HCT116 (cell line): ENCODE results near the gene APOL4. TPM values are rescaled to one million over a fixed set of nuclear protein-coding genes. Genes with fewer than 3 reads are reported as not detected.

ENCODE experiments used
- ATAC-seq: fragments of 200-7000 bp; cut with Tn5 transposase; 2 replicates; pipeline ENCODE4 v1.9.1; 2020; ENCODE audit warnings: mild to moderate bottlenecking, moderate library complexity
- BruUV-seq: library from RNA; stranded (reverse); fragments of 400-500 nt; replicated peaks from 2 replicates; lab custom pipeline; 2021; lab: Mats Ljungman, UMichigan
- CTCF ChIA-PET: fragments of 300-600 bp; sonication (Branson Sonifier 250); formaldehyde crosslinking; loops from one replicate; lab custom pipeline; 2021; ENCODE audit warnings: antibody characterized with exemption; lab: Charles Lee
- POLR2A ChIA-PET: fragments of 300-600, 350-600 bp; sonication (Branson Sonifier 250); formaldehyde crosslinking; loops from one replicate; lab custom pipeline; 2021; ENCODE audit warnings: antibody characterized with exemption; lab: Charles Lee
- RAD21 ChIA-PET, 2 experiments: fragments of 300-600 bp; sonication (Branson Sonifier 250); formaldehyde crosslinking; loops; one replicate each; lab custom pipeline; 2023; ENCODE audit warnings: low total read pairs in 2 of 2; ENCODE audit not compliant: uncharacterized antibody in 2 of 2, unreplicated experiment in 2 of 2, low non-redundant PET in 1 of 2; lab: Charles Lee
- DNase-seq: peaks from one replicate; pipeline ENCODE4 v3.0.0-alpha.2; 2010; ENCODE audit warnings: low read depth, low spot score
- H2AFZ ChIP-seq: fragments of 200-600 bp; shearing (Covaris generic), sonication (generic); 2 replicates; pipeline ENCODE4 v1.6.1; 2017; ENCODE audit warnings: low read depth, mixed run types, mixed read lengths, antibody characterized with exemption, low read length; ENCODE audit not compliant: poor library complexity, severe bottlenecking
- H3K27ac ChIP-seq: 2 replicates; pipeline ENCODE4 v1.5.1; 2012; ENCODE audit warnings: low read depth, low read length
- H3K27me3 ChIP-seq: fragments of 200-600 bp; sonication (generic); 2 replicates; pipeline ENCODE4 v1.6.1; 2016; ENCODE audit warnings: mixed run types, low read length, mixed read lengths; ENCODE audit not compliant: insufficient read depth
- H3K36me3 ChIP-seq, 2 experiments: fragments of 200-500 bp in 1 of 2; fragments of 200-600 bp in 1 of 2; sonication (Bioruptor generic) in 1 of 2; sonication (generic) in 1 of 2; 2 replicates each; pipeline versions ENCODE4 v1.5.1 to v1.6.1; 2014 to 2016; ENCODE audit warnings: low read length in 2 of 2, inconsistent platforms in 1 of 2, mixed read lengths in 1 of 2, mixed run types in 1 of 2; ENCODE audit not compliant: insufficient read depth in 2 of 2, control insufficient read depth in 1 of 2
- H3K4me1 ChIP-seq, 2 experiments: fragments of 200-600 bp in 1 of 2; sonication (generic) in 1 of 2; 2 replicates each; pipeline versions ENCODE4 v1.5.1 to v1.6.1; 2012 to 2017; ENCODE audit warnings: low read length in 2 of 2, inconsistent platforms in 1 of 2, mild to moderate bottlenecking in 1 of 2, mixed read lengths in 1 of 2, mixed run types in 1 of 2, moderate library complexity in 1 of 2; ENCODE audit not compliant: insufficient read depth in 2 of 2, control insufficient read depth in 1 of 2
- H3K4me2 ChIP-seq: fragments of 200-600 bp; sonication (generic); 2 replicates; pipeline ENCODE4 v1.6.1; 2017; ENCODE audit warnings: mixed run types, low read length, mixed read lengths
- H3K4me3 ChIP-seq, 2 experiments: fragments of 200-600 bp in 1 of 2; sonication (generic) in 1 of 2; replicated peaks in 1 of 2; 2 replicates each; pipeline ENCODE4 v1.5.1; 2011 to 2016; ENCODE audit warnings: low read length in 2 of 2, control low read depth in 1 of 2, low read depth in 1 of 2, mild to moderate bottlenecking in 1 of 2, mixed read lengths in 1 of 2, mixed run types in 1 of 2
- H3K79me2 ChIP-seq: fragments of 200-600 bp; sonication (generic); 2 replicates; pipeline ENCODE4 v1.6.1; 2017; ENCODE audit warnings: mild to moderate bottlenecking, mixed run types, low read length, moderate library complexity, mixed read lengths; ENCODE audit not compliant: insufficient read depth
- H3K9ac ChIP-seq: fragments of 200-600 bp; sonication (generic); 2 replicates; pipeline ENCODE4 v1.6.1; 2016; ENCODE audit warnings: low read length, mixed read lengths
- H3K9me2 ChIP-seq: fragments of 200-600 bp; sonication (generic), shearing (Covaris generic); 2 replicates; pipeline ENCODE4 v1.6.1; 2017; ENCODE audit warnings: mixed run types, mild to moderate bottlenecking, moderate library complexity; ENCODE audit not compliant: insufficient read depth
- H3K9me3 ChIP-seq, 2 experiments: fragments of 200-500 bp in 1 of 2; fragments of 200-600 bp in 1 of 2; sonication (Bioruptor generic) in 1 of 2; sonication (generic) in 1 of 2; 2 replicates each; pipeline ENCODE4 v1.6.1; 2014 to 2017; ENCODE audit warnings: low read length in 2 of 2, mixed read lengths in 2 of 2, inconsistent platforms in 1 of 2, low read depth in 1 of 2, mild to moderate bottlenecking in 1 of 2, mixed run types in 1 of 2, moderate library complexity in 1 of 2; ENCODE audit not compliant: control insufficient read depth in 1 of 2, insufficient read depth in 1 of 2
- H4K20me1 ChIP-seq: fragments of 200-600 bp; sonication (generic), shearing (Covaris generic); 2 replicates; pipeline ENCODE4 v1.6.1; 2017; ENCODE audit warnings: mixed run types, mild to moderate bottlenecking, moderate library complexity; ENCODE audit not compliant: insufficient read depth
- ATF3 ChIP-seq: IDR thresholded peaks from 2 replicates; pipeline ENCODE4 v1.6.1; 2012
- CBX3 ChIP-seq: IDR thresholded peaks from 2 replicates; pipeline ENCODE4 v1.6.1; 2012; ENCODE audit warnings: low read depth
- CEBPB ChIP-seq: IDR thresholded peaks from 2 replicates; pipeline ENCODE4 v1.6.1; 2012; ENCODE audit warnings: low read depth
- EGR1 ChIP-seq: IDR thresholded peaks from 2 replicates; pipeline ENCODE4 v1.6.1; 2012; ENCODE audit warnings: low read depth
- EZH2 ChIP-seq: fragments of 200-600 bp; sonication (generic); IDR thresholded peaks from 2 replicates; pipeline ENCODE4 v1.6.1; 2017; ENCODE audit warnings: antibody characterized with exemption, mixed run types
- EZH2phosphoT487 ChIP-seq: fragments of 200-600 bp; IDR thresholded peaks from 2 replicates; pipeline ENCODE4 v1.6.1; 2018; ENCODE audit warnings: antibody characterized with exemption, borderline replicate concordance
- FOSL1 ChIP-seq: IDR thresholded peaks from 2 replicates; pipeline ENCODE4 v1.6.1; 2012; ENCODE audit warnings: low read depth
- JUND ChIP-seq: IDR thresholded peaks from 2 replicates; pipeline ENCODE4 v1.6.1; 2012
- MAX ChIP-seq: IDR thresholded peaks from 2 replicates; pipeline ENCODE4 v1.6.1; 2012
- POLR2A ChIP-seq: IDR thresholded peaks from 2 replicates; pipeline ENCODE4 v1.7.0; 2011; ENCODE audit warnings: borderline replicate concordance; ENCODE audit not compliant: insufficient read depth, insufficient read length; ENCODE audit errors: extremely low read depth
- POLR2AphosphoS5 ChIP-seq: IDR thresholded peaks from 2 replicates; pipeline ENCODE4 v1.6.1; 2011; ENCODE audit warnings: mild to moderate bottlenecking, low read depth, low read length, moderate library complexity
- RAD21 ChIP-seq: IDR thresholded peaks from 2 replicates; pipeline ENCODE4 v1.6.1; 2012; ENCODE audit warnings: low read depth, mild to moderate bottlenecking
- SIN3A ChIP-seq: IDR thresholded peaks from 2 replicates; pipeline ENCODE4 v1.6.1; 2012; ENCODE audit warnings: low read depth
- SP1 ChIP-seq: IDR thresholded peaks from 2 replicates; pipeline ENCODE4 v1.6.1; 2012; ENCODE audit warnings: low read depth
- SRF ChIP-seq: IDR thresholded peaks from 2 replicates; pipeline ENCODE4 v1.6.1; 2012; ENCODE audit warnings: low read depth
- TCF7L2 ChIP-seq: IDR thresholded peaks from 2 replicates; pipeline ENCODE4 v1.7.0; 2011; ENCODE audit warnings: borderline replicate concordance, inconsistent platforms; ENCODE audit not compliant: insufficient read depth, insufficient read length; ENCODE audit errors: extremely low read depth
- YY1 ChIP-seq: IDR thresholded peaks from 2 replicates; pipeline ENCODE4 v1.6.1; 2011; ENCODE audit warnings: low read length, low read depth, moderate library complexity, mild to moderate bottlenecking; ENCODE audit not compliant: insufficient replicate concordance; ENCODE audit errors: extremely low read depth
- ZBTB33 ChIP-seq: IDR thresholded peaks from 2 replicates; pipeline ENCODE4 v1.6.1; 2011; ENCODE audit warnings: mild to moderate bottlenecking, low read length, moderate library complexity; ENCODE audit not compliant: insufficient replicate concordance; ENCODE audit errors: extremely low read depth
- ZNF274 ChIP-seq: fragments of 200-500 bp; sonication (Bioruptor generic); IDR thresholded peaks from 2 replicates; pipeline ENCODE4 v1.6.1; 2014; ENCODE audit warnings: mild to moderate bottlenecking, low read depth, low read length, inconsistent platforms
- intact Hi-C: fragments of 100-400 bp; cut with micrococcal nuclease; formaldehyde crosslinking; loops from 2 replicates; pipeline ENCODE4 v1.10.0; 2022
- total RNA-seq: library from RNA; stranded (reverse); gene quantifications from one replicate; pipeline ENCODE4 v1.2.1, GENCODE V29; 2021; ENCODE audit not compliant: unreplicated experiment

The APOL4 gene
- total RNA-seq, 1 experiment from 2014 or later: not detected

- no peak for TF ChIP-seq RAD21
- TF ChIP-seq CBX3: no peak
- TF ChIP-seq POLR2AphosphoS5: no peak
- TF ChIP-seq SRF: no peak
- TF ChIP-seq CEBPB: no peak
- TF ChIP-seq EZH2phosphoT487: no peak
- TF ChIP-seq EGR1: no peak
- TF ChIP-seq FOSL1: no peak
- no peak for TF ChIP-seq EZH2
- no peak for TF ChIP-seq YY1
- TF ChIP-seq ZBTB33: no peak
- no peak for TF ChIP-seq TCF7L2
- no peak for TF ChIP-seq SP1
- no peak for TF ChIP-seq SIN3A
- TF ChIP-seq ATF3: no peak
- TF ChIP-seq MAX: no peak
- TF ChIP-seq JUND: no peak
- TF ChIP-seq POLR2A: no peak
- TF ChIP-seq ZNF274: no peak
- BruUV-seq: no TSS peak
- H3K4me1 ChIP-seq: no peaks in the 10 kb centered on the region
- H3K9ac ChIP-seq: no peak overlapping the region
- ChIA-PET CTCF (no interaction called here), RAD21 (no interaction called here), POLR2A (no interaction called here)
- H3K36me3 ChIP-seq: no peaks in the 10 kb centered on the region
- intact Hi-C loops: no loop called here
- H3K9me2 ChIP-seq: no peaks in the 10 kb centered on the region
- H3K4me2 ChIP-seq: no peak overlapping the region
- H3K79me2 ChIP-seq: no peaks in the 10 kb centered on the region
- no peak overlapping the region for H3K4me3 ChIP-seq
- no peaks in the 10 kb centered on the region for H4K20me1 ChIP-seq
- no peak for DNase-seq
- peaks cover 4% of the 10 kb centered on the region; the same call in 1 of the 2 replicates for H3K27me3 ChIP-seq
- no peak for ATAC-seq
- H3K27ac ChIP-seq: no peak overlapping the region
- no peak overlapping the region for H2AFZ ChIP-seq
- H3K9me3 ChIP-seq: no peaks in the 10 kb centered on the region
Observed at GRCh38 chr22:36166518-36167220, 34.9 kb downstream of the APOL4 start.
